BLaER1 treated with 17β-estradiol and CSF1 and Interleukin-3, amounts not matched to agents 10 nM and 100 nM (cell line): ENCODE results near the gene MRPS6.
A peak's percentile ranks its signal among the peaks of the same experiment; 100 is the strongest.

Source experiments
- H3K27ac ChIP-seq, 11 experiments: shearing (Covaris generic); formaldehyde crosslinking; 2 replicates each; pipeline ENCODE4 v1.8.1; 2022
- H3K27me3 ChIP-seq, 11 experiments: shearing (Covaris generic); formaldehyde crosslinking; 2 replicates each; pipeline ENCODE4 v1.8.1; 2022
- H3K36me3 ChIP-seq, 11 experiments: shearing (Covaris generic); formaldehyde crosslinking; 2 replicates each; pipeline ENCODE4 v1.8.1; 2022
- H3K4me1 ChIP-seq, 10 experiments: shearing (Covaris generic); formaldehyde crosslinking; 2 replicates each; pipeline ENCODE4 v1.8.1; 2022
- H3K4me2 ChIP-seq, 11 experiments: shearing (Covaris generic); formaldehyde crosslinking; 2 replicates each; pipeline ENCODE4 v1.8.1; 2022
- H3K4me3 ChIP-seq, 10 experiments: shearing (Covaris generic); formaldehyde crosslinking; 2 replicates each; pipeline ENCODE4 v1.8.1; 2022
- H3K9ac ChIP-seq, 11 experiments: shearing (Covaris generic); formaldehyde crosslinking; 2 replicates each; pipeline ENCODE4 v1.8.1; 2022
- H3K9me3 ChIP-seq, 11 experiments: shearing (Covaris generic); formaldehyde crosslinking; replicated peaks in 1 of 11; 2 replicates each; pipeline ENCODE4 v1.8.1; 2022
- H4K20me1 ChIP-seq, 11 experiments: shearing (Covaris generic); formaldehyde crosslinking; 2 replicates each; pipeline ENCODE4 v1.8.1; 2022
- Cebpa-rat ChIP-seq, 11 experiments: shearing (Covaris generic); IDR thresholded peaks; 2 replicates each; pipeline ENCODE4 v1.8.1; 2022

The MRPS6 gene

GRCh38 chr21:34135330-34135729 is 62.0 kb downstream of the MRPS6 start:
- H3K4me3 ChIP-seq, result peak overlapping the region in 1 of 10 experiments; percentile 16; a peak in 1 of 20 replicates
- no peaks in the 10 kb centered on the region for H3K27me3 ChIP-seq
- H3K4me2 ChIP-seq, result no peak overlapping the region
- H4K20me1 ChIP-seq, result peaks cover 9 to 90% (median 62%) of the 10 kb centered on the region in 11 experiments; a peak in 21 of 22 replicates
- H3K36me3 ChIP-seq, result peaks cover 79 to 92% (median 90%) of the 10 kb centered on the region in 11 experiments
- TF ChIP-seq Cebpa-rat (IDR thresholded peaks at IDR 0.05), result no peak
- H3K9ac ChIP-seq, result no peak overlapping the region
- H3K27ac ChIP-seq, result no peak overlapping the region
- H3K4me1 ChIP-seq, result peaks cover 0 to 35% (median 16%) of the 10 kb centered on the region in 10 experiments; a peak in 11 of 20 replicates
- H3K9me3 ChIP-seq, result peaks cover 20 to 85% (median 73%) of the 10 kb centered on the region in 11 experiments; a peak in 21 of 22 replicates

GRCh38 chr21:34141373-34141772 is 68.0 kb downstream of the MRPS6 start:
- TF ChIP-seq Cebpa-rat (IDR thresholded peaks at IDR 0.05), result no peak
- no peaks in the 10 kb centered on the region for H3K27me3 ChIP-seq
- H3K9ac ChIP-seq, result no peak overlapping the region
- H3K4me3 ChIP-seq, result no peak overlapping the region
- no peaks in the 10 kb centered on the region for H3K4me1 ChIP-seq
- peaks cover 0 to 67% (median 28%) of the 10 kb centered on the region in 11 experiments; a peak in 13 of 22 replicates for H4K20me1 ChIP-seq
- H3K27ac ChIP-seq, result no peak overlapping the region
- H3K9me3 ChIP-seq, result peaks cover 43 to 88% (median 78%) of the 10 kb centered on the region in 11 experiments
- H3K4me2 ChIP-seq, result no peak overlapping the region
- peaks cover 84 to 91% (median 89%) of the 10 kb centered on the region in 11 experiments for H3K36me3 ChIP-seq

- H3K9me3 ChIP-seq, result peaks cover 32 to 72% (median 63%) of the 10 kb centered on the region in 11 experiments
- peaks cover 0 to 70% (median 43%) of the 10 kb centered on the region in 11 experiments; a peak in 13 of 22 replicates for H4K20me1 ChIP-seq
- no peak for TF ChIP-seq Cebpa-rat (IDR thresholded peaks at IDR 0.05)
- H3K4me2 ChIP-seq, result no peak overlapping the region
- H3K27me3 ChIP-seq, result no peaks in the 10 kb centered on the region
- no peak overlapping the region for H3K9ac ChIP-seq
- H3K4me1 ChIP-seq, result peaks cover 0 to 6% (median 0%) of the 10 kb centered on the region in 10 experiments; a peak in 3 of 20 replicates
- peaks cover 73 to 95% (median 88%) of the 10 kb centered on the region in 11 experiments for H3K36me3 ChIP-seq
- H3K27ac ChIP-seq, result no peak overlapping the region
- H3K4me3 ChIP-seq, result peak overlapping the region in 2 of 10 experiments; percentile 9 to 26; a peak in 3 of 20 replicates
Measured at GRCh38 chr21:34143685-34144182, 70.4 kb downstream of the MRPS6 start.

- Histone ChIP-seq H4K20me1 (peaks cover 0 to 74% (median 47%) of the 10 kb centered on the region in 11 experiments; a peak in 13 of 22 replicates), H3K9me3 (peaks cover 32 to 72% (median 63%) of the 10 kb centered on the region in 11 experiments)
Measured at GRCh38 chr21:34144224-34144623, 70.8 kb downstream of the MRPS6 start.

GRCh38 chr21:34147792-34148418 is 74.5 kb downstream of the MRPS6 start:
- Histone ChIP-seq H3K9me3 (peaks cover 24 to 60% (median 48%) of the 10 kb centered on the region in 11 experiments), H3K4me2 (0 out of 22 replicates have a peak overlapping the region, but pooled peaks of 1 of the 11 experiments have one; percentile 5), H3K9ac (no peak overlapping the region), H3K36me3 (peaks cover 39 to 85% (median 65%) of the 10 kb centered on the region in 11 experiments), H3K4me1 (peaks cover 12 to 30% (median 20%) of the 10 kb centered on the region in 10 experiments), H3K27me3 (no peaks in the 10 kb centered on the region), H4K20me1 (peaks cover 0 to 49% (median 25%) of the 10 kb centered on the region in 11 experiments; a peak in 9 of 22 replicates), H3K27ac (no peak overlapping the region), H3K4me3 (no peak overlapping the region)
- no peak for TF ChIP-seq Cebpa-rat (IDR thresholded peaks at IDR 0.05)

More at GRCh38 chr21:34144224-34144623, 70.8 kb downstream of the MRPS6 start:
- Histone ChIP-seq H3K27ac (no peak overlapping the region), H3K9ac (no peak overlapping the region), H3K4me1 (peaks cover 0 to 11% (median 1%) of the 10 kb centered on the region in 10 experiments; a peak in 10 of 20 replicates), H3K4me2 (no peak overlapping the region), H3K4me3 (peak overlapping the region in 2 of 10 experiments; percentile 5 to 17; a peak in 2 of 20 replicates), H3K36me3 (peaks cover 73 to 98% (median 87%) of the 10 kb centered on the region in 11 experiments), H3K27me3 (no peaks in the 10 kb centered on the region)
- no peak for TF ChIP-seq Cebpa-rat (IDR thresholded peaks at IDR 0.05)

- peaks cover 34 to 85% (median 62%) of the 10 kb centered on the region in 11 experiments for H3K36me3 ChIP-seq
- H3K4me1 ChIP-seq, result peaks cover 12 to 30% (median 20%) of the 10 kb centered on the region in 10 experiments
- peaks cover 0 to 44% (median 25%) of the 10 kb centered on the region in 11 experiments; a peak in 9 of 22 replicates for H4K20me1 ChIP-seq
- no peak for TF ChIP-seq Cebpa-rat (IDR thresholded peaks at IDR 0.05)
- no peak overlapping the region for H3K27ac ChIP-seq
- peaks cover 20 to 60% (median 47%) of the 10 kb centered on the region in 11 experiments for H3K9me3 ChIP-seq
- H3K4me3 ChIP-seq, result no peak overlapping the region
- no peaks in the 10 kb centered on the region for H3K27me3 ChIP-seq
- H3K4me2 ChIP-seq, result 0 out of 22 replicates have a peak overlapping the region, but pooled peaks of 1 of the 11 experiments have one; percentile 55
- no peak overlapping the region for H3K9ac ChIP-seq
Measured at GRCh38 chr21:34148419-34148804, 75.0 kb downstream of the MRPS6 start.

GRCh38 chr21:34148826-34149558 is 75.6 kb downstream of the MRPS6 start:
- H4K20me1 ChIP-seq, result peaks cover 0 to 41% (median 20%) of the 10 kb centered on the region in 11 experiments; a peak in 9 of 22 replicates
- no peak for TF ChIP-seq Cebpa-rat (IDR thresholded peaks at IDR 0.05)

GRCh38 chr21:34152500-34152899 is 79.1 kb downstream of the MRPS6 start:
- H3K27me3 ChIP-seq, result no peaks in the 10 kb centered on the region
- no peak overlapping the region for H3K4me2 ChIP-seq
- H4K20me1 ChIP-seq, result peaks cover 0 to 37% (median 19%) of the 10 kb centered on the region in 11 experiments; a peak in 9 of 22 replicates
- H3K9me3 ChIP-seq, result peaks cover 0 to 33% (median 18%) of the 10 kb centered on the region in 11 experiments; a peak in 18 of 22 replicates
- H3K9ac ChIP-seq, result no peak overlapping the region
- H3K4me3 ChIP-seq, result no peak overlapping the region
- H3K27ac ChIP-seq, result no peak overlapping the region
- H3K4me1 ChIP-seq, result peaks cover 12 to 30% (median 21%) of the 10 kb centered on the region in 10 experiments
- H3K36me3 ChIP-seq, result peaks cover 2 to 53% (median 24%) of the 10 kb centered on the region in 11 experiments; a peak in 17 of 22 replicates
- no peak for TF ChIP-seq Cebpa-rat (IDR thresholded peaks at IDR 0.05)

More at GRCh38 chr21:34148826-34149558, 75.6 kb downstream of the MRPS6 start:
- peak overlapping the region; percentile 35 to 74 (median 53); a peak in 11 of 22 replicates for H3K4me2 ChIP-seq
- H3K4me3 ChIP-seq, result no peak overlapping the region
- H3K36me3 ChIP-seq, result peaks cover 28 to 85% (median 56%) of the 10 kb centered on the region in 11 experiments
- no peak overlapping the region for H3K27ac ChIP-seq
- H3K9me3 ChIP-seq, result peaks cover 17 to 59% (median 43%) of the 10 kb centered on the region in 11 experiments
- H3K9ac ChIP-seq, result no peak overlapping the region
- no peaks in the 10 kb centered on the region for H3K27me3 ChIP-seq
- H3K4me1 ChIP-seq, result peaks cover 12 to 30% (median 20%) of the 10 kb centered on the region in 10 experiments
